A549 (cell line): Measurements from ENCODE around the gene TMEM163. TPM values are rescaled to one million over a fixed set of nuclear protein-coding genes. Genes with fewer than 3 reads are reported as not detected.

Experiments used
- ATAC-seq, 2 experiments: fragments of 200-7000 bp in 1 of 2; fragments of >200 bp in 1 of 2; cut with Nextera tagmentation in 1 of 2; cut with Tn5 transposase in 1 of 2; 3 replicates each; pipeline versions ENCODE4 v1.8.0 to v1.9.1; 2018 to 2020; ENCODE audit warnings: mild to moderate bottlenecking in 1 of 2, moderate library complexity in 1 of 2
- CTCF ChIA-PET: fragments of 300-600 bp; sonication (Branson Sonifier 250); formaldehyde crosslinking; extraction: SDS; loops from one replicate; lab custom pipeline; 2021; ENCODE audit warnings: antibody characterized with exemption, inconsistent platforms; lab: Yijun Ruan, JAX
- POLR2A ChIA-PET: fragments of 350-600 bp; formaldehyde crosslinking; extraction: SDS; loops from one replicate; lab custom pipeline; 2021; ENCODE audit warnings: antibody characterized with exemption, inconsistent platforms; lab: Yijun Ruan, JAX
- DNase-seq, 2 experiments: peaks; one replicate each; pipeline versions ENCODE4 v3.0.0 to v3.0.0-alpha.2; 2011 to 2016; ENCODE audit warnings: low read depth in 1 of 2, low spot score in 1 of 2
- FAIRE-seq: peaks from 2 replicates; lab custom pipeline; 2011; peaks lifted over from hg19 to GRCh38; lab: Jason Lieb, UNC
- H3K27ac ChIP-seq, 2 experiments: fragments of >200 bp; sonication (Bioruptor Twin); formaldehyde crosslinking; 3 replicates each; pipeline ENCODE4 v1.5.1; 2016 to 2017
- H3K4me1 ChIP-seq: fragments of >200 bp; sonication (Bioruptor Twin); formaldehyde crosslinking; 3 replicates; pipeline ENCODE4 v1.6.1; 2016
- H3K4me2 ChIP-seq: fragments of >200 bp; sonication (Bioruptor Twin); formaldehyde crosslinking; 3 replicates; pipeline ENCODE4 v1.6.1; 2016
- H3K4me3 ChIP-seq: fragments of >200 bp; sonication (Bioruptor Twin); formaldehyde crosslinking; 3 replicates; pipeline ENCODE4 v1.5.1; 2016
- H3K9me3 ChIP-seq: fragments of >200 bp; sonication (Bioruptor Twin); formaldehyde crosslinking; 3 replicates; pipeline ENCODE4 v1.6.1; 2016
- ATOH8 ChIP-seq: fragments of 250-450 bp; sonication (Bioruptor Pico); IDR thresholded peaks from 2 replicates; pipeline ENCODE4 v1.5.0; 2020; ENCODE audit warnings: low read depth, mild to moderate bottlenecking, moderate library complexity
- CEBPB ChIP-seq, 2 experiments: fragments of >200 bp in 1 of 2; sonication (Bioruptor Twin) in 1 of 2; formaldehyde crosslinking in 1 of 2; IDR thresholded peaks; 2 replicates each; pipeline ENCODE4 v1.6.1; 2012 to 2016
- CHD2 ChIP-seq: fragments of 150-350 bp; IDR thresholded peaks from 2 replicates; pipeline ENCODE4 v1.6.1; 2014; ENCODE audit warnings: low read length; ENCODE audit not compliant: partially characterized antibody
- CHD4 ChIP-seq: fragments of 200-600 bp; sonication (generic); IDR thresholded peaks from 2 replicates; pipeline ENCODE4 v1.6.1; 2016; ENCODE audit warnings: antibody characterized with exemption, mild to moderate bottlenecking, borderline replicate concordance
- ELK1 ChIP-seq: fragments of 150-350 bp; IDR thresholded peaks from 2 replicates; pipeline ENCODE4 v1.6.1; 2014; ENCODE audit warnings: low read depth, mild to moderate bottlenecking, low read length
- HDAC2 ChIP-seq: fragments of 200-600 bp; sonication (generic); IDR thresholded peaks from 2 replicates; pipeline ENCODE4 v1.6.1; 2016
- KDM5A ChIP-seq: fragments of 200-600 bp; sonication (generic); IDR thresholded peaks from 2 replicates; pipeline ENCODE4 v1.6.1; 2016; ENCODE audit warnings: antibody characterized with exemption, mild to moderate bottlenecking
- MYC ChIP-seq: IDR thresholded peaks from 2 replicates; pipeline ENCODE4 v1.6.1; 2012; ENCODE audit warnings: mild to moderate bottlenecking, inconsistent platforms, low read length, improper control_type of control experiment, borderline replicate concordance
- NR3C1 ChIP-seq: fragments of >200 bp; sonication (Bioruptor Twin); formaldehyde crosslinking; IDR thresholded peaks from 3 replicates; pipeline ENCODE4 v1.6.1; 2017
- PBX3 ChIP-seq: IDR thresholded peaks from 2 replicates; pipeline ENCODE4 v1.6.1; 2012
- RAD21 ChIP-seq, 2 experiments: fragments of >200 bp in 1 of 2; sonication (Bioruptor Twin) in 1 of 2; formaldehyde crosslinking in 1 of 2; IDR thresholded peaks in 1 of 2; conservative IDR thresholded peaks in 1 of 2; 2 replicates in 1 of 2; 3 replicates in 1 of 2; pipeline ENCODE4 v1.6.1; 2012 to 2018; ENCODE audit warnings: inconsistent platforms in 1 of 2
- REST ChIP-seq: fragments of 200-600 bp; sonication (generic); IDR thresholded peaks from 2 replicates; pipeline ENCODE4 v1.6.1; 2016; ENCODE audit warnings: antibody characterized with exemption, mild to moderate bottlenecking, moderate library complexity
- SMC3 ChIP-seq: fragments of >200 bp; sonication (Bioruptor Twin); formaldehyde crosslinking; IDR thresholded peaks from 3 replicates; pipeline ENCODE4 v1.6.1; 2018; ENCODE audit warnings: inconsistent platforms
- ZC3H11A ChIP-seq: fragments of 450-650 bp; IDR thresholded peaks from 2 replicates; pipeline ENCODE4 v1.6.1; 2014; ENCODE audit warnings: antibody characterized with exemption, mild to moderate bottlenecking
- WGBS: methylation state at CpG from one replicate; pipeline ENCODE4 v1.1.6; 2017; ENCODE audit errors: missing lambda C conversion rate; 5-methylcytosine and 5-hydroxymethylcytosine counted together
- polyA plus RNA-seq, 4 experiments: library from polyadenylated mRNA; depleted of rRNA in 3 of 4; stranded (reverse); fragments of >200 nt; fragmentation: RNase III in 1 of 4; extraction: RNeasy Plus Mini Kit Qiagen cat#74134 plus additional on column Dnase treatment in 1 of 4; gene quantifications; 2 replicates in 3 of 4; 3 replicates in 1 of 4; pipeline ENCODE4 v1.2.3, GENCODE V29; 2011 to 2017
- TF ChIP-seq, protein P1 (sequence below): fragments of >200 bp; sonication (Bioruptor Twin); formaldehyde crosslinking; IDR thresholded peaks from 2 replicates; pipeline ENCODE4 v1.6.1; 2016

TMEM163 gene
- polyA plus RNA-seq, 2 of the 4 experiments (the other 2 are of a cell fraction) = not detected

- no peak for DNase-seq
- no peak for ATAC-seq
- 2% methylated on average over 1 of the region's 1 CpG for WGBS
- no peaks in the 10 kb centered on the region for H3K9me3 ChIP-seq
- no peak overlapping the region for H3K27ac ChIP-seq
- ChIA-PET CTCF (interaction anchor here (0.7 kb wide), 1 partner anchor 1424 kb away, joined by 3 read pairs; no protein-coding TSS in a partner anchor), POLR2A (no interaction called here)
- no peak overlapping the region for H3K4me3 ChIP-seq
- TF ChIP-seq HDAC2 (no peak), CHD4 (no peak), CEBPB (IDR thresholded peaks at IDR 0.05) (no peak), ATOH8 (CRISPR knock-in tag) (no peak), MYC (no peak), CHD2 (no peak)
- no peak overlapping the region for H3K4me2 ChIP-seq
- no peaks in the 10 kb centered on the region for H3K4me1 ChIP-seq
- FAIRE-seq = no peak
Observed at GRCh38 chr2:134703426-134703825, 15.4 kb downstream of the TMEM163 start.

- H3K27ac ChIP-seq = no peak overlapping the region
- no peaks in the 10 kb centered on the region for H3K4me1 ChIP-seq
- H3K9me3 ChIP-seq = no peaks in the 10 kb centered on the region
- no peak for DNase-seq
- TF ChIP-seq NR3C1 (no peak), ZC3H11A (peak; percentile 61)
- TF ChIP-seq, all 56 proteins: peak for 1
- WGBS = 9% methylated on average over 5 of the region's 5 CpGs
- no peak overlapping the region for H3K4me3 ChIP-seq
- no peak for ATAC-seq
- ChIA-PET CTCF (no interaction called here), POLR2A (no interaction called here)
- H3K4me2 ChIP-seq = no peak overlapping the region
- FAIRE-seq = no peak
Observed at GRCh38 chr2:134700730-134701129, 18.1 kb downstream of the TMEM163 start.

GRCh38 chr2:134694411-134694810 is 24.4 kb downstream of the TMEM163 start:
- no peaks in the 10 kb centered on the region for H3K9me3 ChIP-seq

More at GRCh38 chr2:134694411-134694810, 24.4 kb downstream of the TMEM163 start:
- Histone ChIP-seq H3K4me2 (no peak overlapping the region), H3K4me1 (no peaks in the 10 kb centered on the region), H3K27ac (no peak overlapping the region), H3K4me3 (no peak overlapping the region)
- FAIRE-seq = no peak
- TF ChIP-seq KDM5A = no peak
- TF ChIP-seq, protein P1, sequence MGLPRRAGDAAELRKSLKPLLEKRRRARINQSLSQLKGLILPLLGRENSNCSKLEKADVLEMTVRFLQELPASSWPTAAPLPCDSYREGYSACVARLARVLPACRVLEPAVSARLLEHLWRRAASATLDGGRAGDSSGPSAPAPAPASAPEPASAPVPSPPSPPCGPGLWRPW = no peak
- no peak for TF ChIP-seq RAD21 (conservative IDR thresholded peaks at IDR 0.05 in 1 of 2, IDR thresholded peaks at IDR 0.05 in 1 of 2)
- TF ChIP-seq ELK1 = no peak
- TF ChIP-seq PBX3 = no peak
- no peak for TF ChIP-seq REST
- TF ChIP-seq SMC3 = no peak
- ChIA-PET POLR2A (no interaction called here), CTCF (no interaction called here)
- ATAC-seq = no peak
- DNase-seq = no peak
